ENCODE measurements around the gene PDE6B. TPM values are rescaled to one million over a fixed set of nuclear protein-coding genes. Genes with fewer than 3 reads are reported as not detected.

Gene PDE6B
- total RNA-seq, 1 donor from 2014 or later: 13.3 TPM

DNA sequence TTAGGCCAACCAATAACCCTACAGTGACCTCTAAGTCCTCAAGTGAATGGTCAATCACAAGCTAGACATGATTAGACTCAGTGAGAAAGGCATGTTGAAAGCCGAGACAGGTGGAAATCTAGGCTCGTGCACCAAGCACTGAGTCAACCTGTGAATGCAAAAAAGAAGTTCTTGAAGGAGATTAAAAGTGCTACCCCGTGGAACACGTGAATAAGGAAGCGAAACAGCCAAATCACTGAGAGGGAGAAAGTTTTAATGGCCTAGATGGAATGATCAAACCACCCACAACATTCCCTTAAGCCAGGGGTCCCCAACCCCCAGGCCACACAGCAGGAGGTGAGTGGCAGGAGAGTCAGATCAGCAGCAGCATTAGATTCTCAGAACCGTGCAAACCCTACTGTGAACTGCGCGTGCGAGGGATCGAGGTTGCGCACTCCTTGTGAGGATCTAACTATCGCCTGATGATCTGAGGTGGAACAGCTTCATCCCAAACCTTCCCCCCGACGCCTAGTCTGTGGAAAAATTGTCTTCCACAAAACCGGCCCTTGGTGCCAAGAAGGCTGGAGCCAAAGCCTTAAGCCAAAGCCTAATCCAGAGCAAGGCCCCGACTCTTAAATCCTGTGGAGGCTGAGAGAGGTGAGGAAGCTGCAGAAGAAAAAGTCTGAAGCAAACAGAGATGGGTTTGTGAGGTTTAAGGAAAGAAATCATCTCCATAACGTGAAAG, 19.5 kb upstream of the PDE6B start:
- H3K27ac Mint-ChIP-seq: no peak overlapping the region
- peaks cover 3% of the 10 kb centered on the region for H3K27me3 Mint-ChIP-seq (ENCODE audit: low read depth)
- H3K4me3 Mint-ChIP-seq (ENCODE audit: low read depth): no peak overlapping the region
- peaks cover 3% of the 10 kb centered on the region for H3K9me3 Mint-ChIP-seq
- H3K4me1 Mint-ChIP-seq (ENCODE audit: low read depth): peaks cover 9% of the 10 kb centered on the region
- no peaks in the 10 kb centered on the region for H3K36me3 Mint-ChIP-seq (ENCODE audit: low read depth)
- no peak for DNase-seq (ENCODE audit: low spot score)
- intact Hi-C loops (cut with micrococcal nuclease): no loop called here

DNA sequence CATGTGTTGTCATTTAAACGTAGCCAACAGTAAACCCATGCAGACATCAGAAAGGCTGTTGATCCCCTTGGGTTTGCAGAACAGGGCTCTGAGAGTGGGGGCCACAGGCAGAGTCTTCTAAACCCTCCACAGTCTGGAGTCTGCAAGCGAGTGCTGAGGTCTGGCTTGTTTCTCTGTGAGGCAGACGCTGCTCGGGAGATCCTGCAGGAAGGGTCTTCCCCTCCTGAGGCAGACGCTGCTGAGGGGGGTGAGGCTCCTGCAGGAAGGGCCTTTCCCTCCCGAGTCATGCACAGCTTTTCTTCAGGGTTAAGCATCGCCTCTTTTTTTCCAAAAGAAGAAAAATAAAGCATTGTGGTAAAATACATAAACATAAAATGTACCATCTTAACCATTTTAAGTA, 17.1 kb upstream of the PDE6B start:
- H3K27ac Mint-ChIP-seq: no peak overlapping the region
- peaks cover 3% of the 10 kb centered on the region for H3K27me3 Mint-ChIP-seq (ENCODE audit: low read depth)
- intact Hi-C loops (cut with micrococcal nuclease): no loop called here
- no peak for DNase-seq (ENCODE audit: low spot score)
- peaks cover 9% of the 10 kb centered on the region for H3K4me1 Mint-ChIP-seq (ENCODE audit: low read depth)
- H3K9me3 Mint-ChIP-seq: peaks cover 3% of the 10 kb centered on the region
- no peak overlapping the region for H3K4me3 Mint-ChIP-seq (ENCODE audit: low read depth)
- no peaks in the 10 kb centered on the region for H3K36me3 Mint-ChIP-seq (ENCODE audit: low read depth)

DNA sequence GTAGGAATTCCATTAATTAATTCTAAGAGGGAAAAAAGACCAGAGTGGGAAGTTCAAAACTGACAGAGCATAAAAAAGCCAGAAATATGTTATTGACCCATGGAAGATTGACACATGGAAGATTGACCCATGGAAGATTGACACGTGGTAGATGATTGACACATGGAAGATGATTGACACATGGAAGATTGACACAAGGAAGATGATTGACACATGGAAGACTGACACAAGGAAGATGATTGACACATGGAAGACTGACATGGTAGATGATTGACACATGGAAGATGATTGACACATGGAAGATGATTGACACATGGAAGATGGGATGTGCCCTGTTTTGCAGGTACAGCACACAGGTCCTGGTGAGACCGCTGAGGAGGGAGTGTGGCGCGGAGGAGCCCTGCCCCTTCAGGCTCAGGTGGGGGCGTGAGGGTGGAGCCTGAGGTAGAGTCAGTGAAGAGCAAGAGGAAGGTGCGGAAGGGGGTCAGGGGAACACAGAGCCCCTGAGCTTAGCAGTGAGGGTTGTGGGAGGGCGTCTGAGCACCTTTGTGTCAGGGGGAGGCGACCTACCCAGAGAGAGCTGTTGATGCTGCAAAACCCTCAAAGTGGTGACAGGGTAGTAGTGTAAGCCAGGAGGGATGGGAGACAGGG, 15.8 kb upstream of the PDE6B start:
- Mint-ChIP-seq H3K36me3 (ENCODE audit: low read depth) (no peaks in the 10 kb centered on the region), H3K9me3 (peaks cover 3% of the 10 kb centered on the region), H3K4me3 (ENCODE audit: low read depth) (no peak overlapping the region), H3K27me3 (ENCODE audit: low read depth) (peaks cover 7% of the 10 kb centered on the region), H3K4me1 (ENCODE audit: low read depth) (peaks cover 4% of the 10 kb centered on the region), H3K27ac (no peak overlapping the region)
- DNase-seq (ENCODE audit: low spot score): no peak
- intact Hi-C loops (cut with micrococcal nuclease): no loop called here

DNA sequence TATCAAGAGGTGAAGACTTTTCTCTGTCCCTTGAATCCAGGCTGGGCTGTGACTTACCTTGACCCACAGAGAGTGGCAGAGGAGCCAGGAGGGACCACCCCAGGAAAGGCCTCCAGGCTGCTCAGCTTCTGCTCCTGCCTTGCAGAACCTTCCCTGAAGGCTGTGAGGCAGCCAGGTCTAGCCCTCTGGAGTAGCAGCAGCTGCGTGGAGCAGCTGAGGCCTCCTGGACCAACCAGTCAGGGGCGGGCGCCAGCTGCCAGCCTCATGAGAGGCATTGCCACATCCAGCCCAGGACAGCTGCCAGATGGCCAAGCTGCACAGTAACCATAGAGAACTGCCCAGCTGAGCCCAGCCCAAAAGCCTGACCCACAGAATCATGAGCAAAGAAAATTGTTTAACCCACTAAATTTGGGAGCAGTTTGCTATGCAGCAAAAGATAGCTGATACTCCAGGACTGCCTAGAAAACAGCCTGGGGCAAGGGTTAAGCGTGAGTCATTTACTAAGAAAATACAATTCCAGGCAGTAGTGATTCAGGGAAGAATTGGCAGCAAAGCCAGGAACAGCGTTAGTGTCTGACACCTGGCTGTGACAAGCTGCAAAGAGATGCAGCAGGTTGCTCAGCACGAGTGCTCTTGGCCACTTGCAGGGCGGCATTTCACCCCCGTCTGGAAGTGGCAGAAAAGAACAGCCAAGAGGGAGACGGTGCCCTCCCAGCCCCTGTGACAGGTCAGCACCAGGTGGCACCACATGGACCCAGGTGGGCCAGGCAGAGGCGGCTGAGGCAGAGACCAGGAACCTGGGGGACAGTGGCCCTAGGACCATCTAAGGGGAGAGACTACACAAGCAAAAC, 14.7 kb upstream of the PDE6B start:
- Mint-ChIP-seq H3K4me3 (ENCODE audit: low read depth) (no peak overlapping the region), H3K9me3 (peaks cover 3% of the 10 kb centered on the region), H3K27me3 (ENCODE audit: low read depth) (peaks cover 12% of the 10 kb centered on the region), H3K36me3 (ENCODE audit: low read depth) (no peaks in the 10 kb centered on the region), H3K27ac (no peak overlapping the region), H3K4me1 (ENCODE audit: low read depth) (no peaks in the 10 kb centered on the region)
- DNase-seq (ENCODE audit: low spot score): no peak
- intact Hi-C loops (cut with micrococcal nuclease): no loop called here

DNA sequence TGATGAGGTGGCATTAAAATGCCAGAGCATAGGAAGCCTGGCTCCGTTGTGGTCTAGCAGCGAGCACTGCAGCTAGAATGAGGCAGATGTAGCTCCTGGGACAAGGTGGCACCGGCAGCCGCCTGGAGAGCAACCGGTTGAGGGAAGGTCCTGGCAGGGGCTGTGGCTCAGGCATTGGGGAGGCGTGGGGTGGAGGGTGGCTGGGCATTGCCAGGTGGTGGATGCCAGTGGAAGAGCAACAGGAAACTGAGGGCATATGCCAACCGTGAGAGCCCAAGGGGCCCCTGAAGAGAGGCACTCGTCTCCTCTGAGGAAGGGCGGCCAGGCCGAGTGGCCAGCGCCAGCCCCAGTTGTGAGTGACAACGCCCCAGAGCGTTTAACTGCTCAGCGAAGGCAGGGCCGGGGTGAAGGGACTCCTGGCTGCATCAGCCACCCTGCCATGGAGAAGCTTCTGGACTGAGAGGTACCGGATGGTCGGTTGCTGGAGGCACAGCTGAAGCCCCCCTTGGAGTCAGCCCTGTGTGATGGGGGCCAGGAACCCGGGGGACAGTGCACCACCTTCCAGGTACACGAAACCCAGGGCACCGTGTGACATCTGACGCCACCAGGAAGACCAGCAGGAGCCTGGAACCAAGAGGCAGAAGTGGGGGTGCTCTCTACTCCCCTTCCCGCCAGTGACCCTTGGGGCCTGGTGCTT, 13.2 kb upstream of the PDE6B start:
- peaks cover 3% of the 10 kb centered on the region for H3K9me3 Mint-ChIP-seq
- H3K4me3 Mint-ChIP-seq (ENCODE audit: low read depth): no peak overlapping the region
- no peaks in the 10 kb centered on the region for H3K36me3 Mint-ChIP-seq (ENCODE audit: low read depth)
- H3K27ac Mint-ChIP-seq: no peak overlapping the region
- no peaks in the 10 kb centered on the region for H3K4me1 Mint-ChIP-seq (ENCODE audit: low read depth)
- intact Hi-C loops (cut with micrococcal nuclease): no loop called here
- DNase-seq (ENCODE audit: low spot score): no peak
- peaks cover 12% of the 10 kb centered on the region for H3K27me3 Mint-ChIP-seq (ENCODE audit: low read depth)

DNA sequence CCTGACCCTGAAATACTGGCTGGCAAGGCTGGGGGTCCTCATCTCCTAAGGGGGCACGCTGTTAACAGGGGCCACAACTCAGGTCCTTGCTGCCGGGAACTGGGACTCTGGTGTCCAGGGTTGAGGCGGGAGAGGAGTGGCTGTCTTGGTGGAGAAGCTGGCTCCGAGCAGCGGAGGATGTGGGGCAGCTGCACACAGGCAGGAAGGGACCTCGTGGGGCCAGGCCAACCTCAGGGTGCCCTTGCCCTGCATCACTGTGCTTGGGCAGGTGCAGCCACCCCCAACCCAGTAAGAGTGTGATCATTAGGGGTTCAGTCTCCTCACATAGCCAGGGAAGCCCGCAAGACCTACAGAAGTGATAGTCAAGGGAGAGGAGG, 12.6 kb upstream of the PDE6B start:
- no peaks in the 10 kb centered on the region for H3K36me3 Mint-ChIP-seq (ENCODE audit: low read depth)
- intact Hi-C loops (cut with micrococcal nuclease): no loop called here
- peaks cover 12% of the 10 kb centered on the region for H3K27me3 Mint-ChIP-seq (ENCODE audit: low read depth)
- no peak overlapping the region for H3K4me3 Mint-ChIP-seq (ENCODE audit: low read depth)
- no peak overlapping the region for H3K27ac Mint-ChIP-seq
- H3K4me1 Mint-ChIP-seq (ENCODE audit: low read depth): no peaks in the 10 kb centered on the region
- DNase-seq (ENCODE audit: low spot score): no peak
- H3K9me3 Mint-ChIP-seq: peaks cover 6% of the 10 kb centered on the region

DNA sequence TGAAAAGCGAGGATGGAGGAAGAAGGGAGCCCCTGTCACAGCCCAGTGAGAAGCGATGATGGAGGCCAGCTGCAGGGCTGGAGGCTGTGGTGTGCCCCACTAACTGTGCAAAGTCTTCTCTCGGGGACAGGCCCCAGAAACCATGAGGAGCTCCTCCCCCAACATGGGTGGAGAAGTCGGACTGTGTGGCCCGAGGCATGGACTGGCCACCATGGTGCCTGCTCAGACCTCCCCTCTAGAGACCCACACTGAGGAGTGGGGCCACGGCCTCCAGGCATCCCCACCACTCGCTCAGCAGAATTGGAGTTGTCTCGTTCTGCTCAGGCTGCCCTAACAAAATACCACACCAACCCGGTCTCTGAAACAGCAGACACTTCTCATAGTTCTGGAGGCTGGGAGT, 12.2 kb upstream of the PDE6B start:
- Mint-ChIP-seq H3K27ac (no peak overlapping the region), H3K36me3 (ENCODE audit: low read depth) (no peaks in the 10 kb centered on the region), H3K4me3 (ENCODE audit: low read depth) (no peak overlapping the region), H3K9me3 (peaks cover 10% of the 10 kb centered on the region), H3K27me3 (ENCODE audit: low read depth) (peaks cover 12% of the 10 kb centered on the region), H3K4me1 (ENCODE audit: low read depth) (no peaks in the 10 kb centered on the region)
- intact Hi-C loops (cut with micrococcal nuclease): no loop called here
- DNase-seq (ENCODE audit: low spot score): no peak

DNA sequence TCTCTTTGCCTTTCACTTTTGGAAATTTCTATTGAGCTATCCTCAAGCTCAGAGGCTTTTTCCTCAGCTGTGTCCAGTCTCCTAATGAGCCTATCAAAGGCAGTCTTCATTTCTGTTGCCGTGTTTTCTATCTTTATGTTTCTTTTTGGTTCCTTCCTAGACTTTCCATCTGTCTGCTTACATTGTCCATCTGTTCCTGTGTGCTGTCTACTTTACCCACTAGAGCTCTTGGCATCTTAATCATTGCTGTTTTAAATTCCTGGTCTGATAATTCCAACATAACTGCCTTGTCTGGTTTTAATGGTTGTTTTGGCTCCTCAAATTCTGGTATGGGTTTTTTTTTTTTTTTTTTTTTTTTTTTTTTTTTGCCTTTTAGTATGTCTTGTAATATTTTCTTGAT, 9.3 kb upstream of the PDE6B start:
- H3K36me3 Mint-ChIP-seq (ENCODE audit: low read depth): no peaks in the 10 kb centered on the region
- no peak for DNase-seq (ENCODE audit: low spot score)
- H3K9me3 Mint-ChIP-seq: peaks cover 6% of the 10 kb centered on the region
- no peaks in the 10 kb centered on the region for H3K4me1 Mint-ChIP-seq (ENCODE audit: low read depth)
- H3K27me3 Mint-ChIP-seq (ENCODE audit: low read depth): peaks cover 9% of the 10 kb centered on the region
- intact Hi-C loops (cut with micrococcal nuclease): no loop called here
- no peak overlapping the region for H3K4me3 Mint-ChIP-seq (ENCODE audit: low read depth)
- no peak overlapping the region for H3K27ac Mint-ChIP-seq

DNA sequence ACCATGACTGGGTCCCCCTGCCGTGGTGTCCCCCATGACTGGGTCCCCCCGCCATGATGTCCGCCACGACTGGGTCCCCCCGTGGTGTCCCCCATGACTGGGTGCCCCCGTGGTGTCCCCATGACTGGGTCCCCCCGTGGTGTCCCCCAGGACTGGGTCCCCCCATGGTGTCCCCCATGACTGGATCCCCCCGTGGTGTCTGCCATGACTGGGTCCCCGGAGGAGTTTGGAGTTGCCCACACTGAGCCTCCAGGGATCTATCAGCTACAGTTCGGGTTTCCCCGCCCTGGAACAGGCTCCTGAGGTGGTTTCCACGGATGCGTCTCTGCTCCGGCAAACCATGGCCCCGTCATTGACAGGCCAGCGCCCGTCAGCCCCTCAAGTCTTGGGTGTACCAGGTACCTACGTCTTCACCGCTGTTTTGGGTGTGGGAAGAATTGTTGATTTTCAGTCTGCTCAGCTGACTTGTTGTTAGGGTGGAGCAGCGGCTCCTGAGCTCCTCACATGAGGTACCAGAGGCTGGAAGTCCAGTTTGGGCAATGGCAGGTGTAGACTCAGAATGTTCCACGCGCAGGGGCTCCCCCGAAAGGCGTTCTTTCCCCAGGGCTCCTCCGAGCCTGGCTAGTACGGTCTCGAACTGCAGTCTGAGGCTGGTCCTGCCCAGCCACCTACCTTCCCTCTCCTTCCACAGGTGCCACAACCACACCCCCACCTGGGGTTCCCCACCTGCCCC, 8.3 kb upstream of the PDE6B start:
- no peak for DNase-seq (ENCODE audit: low spot score)
- no peak overlapping the region for H3K4me3 Mint-ChIP-seq (ENCODE audit: low read depth)
- H3K36me3 Mint-ChIP-seq (ENCODE audit: low read depth): no peaks in the 10 kb centered on the region
- peaks cover 6% of the 10 kb centered on the region for H3K9me3 Mint-ChIP-seq
- intact Hi-C loops (cut with micrococcal nuclease): no loop called here
- no peak overlapping the region for H3K27ac Mint-ChIP-seq
- H3K4me1 Mint-ChIP-seq (ENCODE audit: low read depth): no peaks in the 10 kb centered on the region
- H3K27me3 Mint-ChIP-seq (ENCODE audit: low read depth): peaks cover 9% of the 10 kb centered on the region

DNA sequence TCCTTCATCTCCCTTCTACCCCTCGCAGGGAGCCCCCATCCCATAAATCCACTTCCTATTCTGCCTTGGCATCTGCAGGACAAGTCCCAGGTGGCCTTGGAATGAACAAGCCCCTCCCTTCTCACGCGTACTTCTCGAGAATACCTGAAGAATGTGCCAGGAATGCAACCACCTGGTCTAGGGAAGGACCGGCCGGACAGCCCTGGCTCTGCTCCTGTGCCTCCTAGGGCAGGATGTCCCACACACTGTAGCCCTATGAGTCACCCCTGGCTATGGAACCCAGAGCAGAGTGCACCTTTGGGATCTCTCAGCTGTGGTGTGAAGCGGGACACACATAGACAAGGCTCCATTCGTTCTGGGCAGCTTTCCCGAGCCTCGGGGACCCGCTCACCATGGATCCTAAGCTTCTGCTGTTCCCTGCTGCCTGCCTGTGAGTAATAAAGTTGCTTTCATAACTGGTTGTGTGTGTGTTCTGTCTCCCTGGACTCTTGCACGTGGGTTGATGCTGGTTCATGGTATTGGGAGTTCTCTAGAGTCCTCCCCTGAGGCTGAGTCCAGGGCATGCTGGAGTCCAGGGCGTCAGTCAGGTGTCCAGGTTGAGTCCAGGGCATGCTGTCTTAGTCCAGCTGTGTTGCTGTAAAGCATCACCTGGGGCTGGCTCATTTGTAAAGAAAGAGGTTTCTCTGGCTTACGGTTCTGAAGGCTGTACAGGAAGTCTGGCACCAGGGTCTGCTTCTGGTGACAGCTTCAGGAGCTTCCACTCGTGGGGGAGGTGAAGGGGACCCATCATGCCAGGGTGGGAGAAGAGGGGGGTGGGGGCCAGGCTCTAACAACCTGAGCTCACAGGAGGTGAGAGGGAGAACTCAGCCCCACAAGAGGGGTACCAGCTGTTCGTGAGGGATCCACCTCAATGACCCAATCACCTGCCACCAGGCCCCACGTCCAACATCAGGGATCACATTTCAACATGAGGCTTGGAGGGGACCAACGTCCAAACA, 7.4 kb upstream of the PDE6B start:
- Mint-ChIP-seq H3K27ac (no peak overlapping the region), H3K9me3 (peaks cover 6% of the 10 kb centered on the region), H3K27me3 (ENCODE audit: low read depth) (peaks cover 9% of the 10 kb centered on the region), H3K4me3 (ENCODE audit: low read depth) (no peak overlapping the region), H3K4me1 (ENCODE audit: low read depth) (no peaks in the 10 kb centered on the region), H3K36me3 (ENCODE audit: low read depth) (no peaks in the 10 kb centered on the region)
- intact Hi-C loops (cut with micrococcal nuclease): no loop called here
- DNase-seq (ENCODE audit: low spot score): no peak

DNA sequence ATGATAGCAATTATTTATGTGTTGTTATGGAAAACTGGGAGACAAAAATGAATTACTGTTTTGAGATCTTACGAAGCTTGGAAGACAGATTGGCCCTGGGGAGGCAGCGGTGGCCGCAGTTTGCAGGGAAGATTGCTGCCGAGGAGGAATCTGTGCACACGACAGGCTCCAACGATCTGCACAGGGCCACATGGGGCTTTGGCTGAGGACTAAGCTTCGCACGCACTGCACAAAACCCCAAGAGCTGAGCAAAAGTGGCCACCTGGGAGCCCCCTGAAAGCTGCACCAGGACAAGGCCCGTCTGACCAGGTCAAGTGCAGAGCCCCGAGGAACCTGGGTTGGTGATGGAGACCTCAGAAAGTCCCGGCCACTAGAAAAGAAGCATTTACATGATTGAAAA, 5.2 kb upstream of the PDE6B start:
- no peak overlapping the region for H3K27ac Mint-ChIP-seq
- peaks cover 2% of the 10 kb centered on the region for H3K27me3 Mint-ChIP-seq (ENCODE audit: low read depth)
- intact Hi-C loops (cut with micrococcal nuclease): no loop called here
- DNase-seq (ENCODE audit: low spot score): no peak
- H3K4me3 Mint-ChIP-seq (ENCODE audit: low read depth): no peak overlapping the region
- H3K36me3 Mint-ChIP-seq (ENCODE audit: low read depth): no peaks in the 10 kb centered on the region
- no peaks in the 10 kb centered on the region for H3K4me1 Mint-ChIP-seq (ENCODE audit: low read depth)
- H3K9me3 Mint-ChIP-seq: peaks cover 6% of the 10 kb centered on the region
